ENCODE results near the gene NCOA1. TPM values are rescaled to one million over a fixed set of nuclear protein-coding genes. Genes with fewer than 3 reads are reported as not detected.

Gene NCOA1
- total and polyA plus RNA-seq, 10 of the 15 experiments (the other 5 are each of a cell fraction or from before 2014, with no cell fraction given), result 1.8 to 35.6 (median 6.1) TPM

DNA sequence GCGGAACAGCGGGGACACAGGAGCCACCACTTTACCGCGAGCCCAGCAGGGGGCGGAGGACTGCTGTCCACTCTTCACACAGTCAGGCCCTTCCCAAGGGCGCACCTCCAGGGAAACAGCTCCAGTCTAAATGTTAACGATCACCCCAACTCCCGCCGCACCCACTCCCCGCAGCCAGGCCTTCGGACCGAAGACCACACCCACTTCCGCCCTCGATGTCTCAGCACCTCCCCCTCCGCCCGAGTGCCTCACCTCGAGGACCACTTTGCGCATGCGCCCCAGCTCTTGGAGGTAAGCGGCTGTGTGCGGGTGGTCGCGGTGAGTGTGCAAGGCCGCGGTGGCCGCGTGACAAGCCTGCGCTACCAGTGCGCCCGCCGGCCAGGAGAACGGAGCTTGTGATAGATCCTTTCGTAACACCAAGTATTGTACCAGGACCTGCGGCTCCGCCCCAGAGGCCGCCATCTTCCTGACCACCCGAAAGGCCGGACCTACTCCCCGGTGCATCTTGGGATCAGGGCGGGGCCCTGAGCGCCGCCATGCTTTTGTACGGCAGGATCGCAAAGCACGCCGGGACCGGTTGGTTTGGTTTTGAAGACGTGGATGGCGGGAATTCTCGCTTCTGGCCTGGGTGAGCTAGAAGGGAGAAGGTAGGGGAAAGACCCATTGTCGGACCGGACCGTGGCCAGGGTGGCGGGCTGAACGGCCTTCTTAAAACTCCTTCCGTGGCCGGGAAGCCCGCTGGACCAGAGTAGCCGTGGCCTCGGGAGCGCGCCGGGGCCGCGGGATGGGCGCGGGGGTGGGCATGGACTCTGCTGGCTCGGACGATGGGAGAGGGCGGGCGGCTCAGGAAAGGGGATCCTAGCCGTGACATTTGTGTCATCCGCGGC lies 302.1 kb downstream of the NCOA1 start, which contains the start of the genes CENPO and PTRHD1 (continued):
- TF ChIP-seq HSF1 (IDR thresholded peaks at IDR 0.05; ENCODE audit: low read depth, low read length) (no peak), TCF3 (IDR thresholded peaks at IDR 0.05; ENCODE audit: borderline replicate concordance, insufficient read depth, low read depth, low read length) (0 out of 2 replicates have a peak, but pooled peaks have one; percentile 40), SUZ12 (IDR thresholded peaks at IDR 0.05; ENCODE audit: unreplicated experiment) (no peak), BCLAF1 (IDR thresholded peaks at IDR 0.05) (no peak), STAT1 (conservative IDR thresholded peaks at IDR 0.05) (0 out of 2 replicates have a peak, but pooled peaks have one; percentile 43), RB1 (IDR thresholded peaks at IDR 0.05; ENCODE audit: borderline replicate concordance) (peak; percentile 71; the same call in 1 of the 2 replicates), TAF1 (IDR thresholded peaks at IDR 0.05; ENCODE audit: borderline replicate concordance, low read depth, low read length) (peak; percentile 88), IRF5 (IDR thresholded peaks at IDR 0.05; ENCODE audit: borderline replicate concordance) (no peak), SMAD5 (IDR thresholded peaks at IDR 0.05; ENCODE audit: low read depth) (peak; percentile 41; the same call in 1 of the 2 replicates), LARP7 (IDR thresholded peaks at IDR 0.05) (peak; percentile 47), SIX5 (IDR thresholded peaks at IDR 0.05; ENCODE audit: low read depth, low read length, severe bottlenecking) (peak; percentile 78), MYB (IDR thresholded peaks at IDR 0.05; ENCODE audit: borderline replicate concordance, low read depth, low read length) (0 out of 2 replicates have a peak, but pooled peaks have one; percentile 15)
- TF ChIP-seq, protein P1, sequence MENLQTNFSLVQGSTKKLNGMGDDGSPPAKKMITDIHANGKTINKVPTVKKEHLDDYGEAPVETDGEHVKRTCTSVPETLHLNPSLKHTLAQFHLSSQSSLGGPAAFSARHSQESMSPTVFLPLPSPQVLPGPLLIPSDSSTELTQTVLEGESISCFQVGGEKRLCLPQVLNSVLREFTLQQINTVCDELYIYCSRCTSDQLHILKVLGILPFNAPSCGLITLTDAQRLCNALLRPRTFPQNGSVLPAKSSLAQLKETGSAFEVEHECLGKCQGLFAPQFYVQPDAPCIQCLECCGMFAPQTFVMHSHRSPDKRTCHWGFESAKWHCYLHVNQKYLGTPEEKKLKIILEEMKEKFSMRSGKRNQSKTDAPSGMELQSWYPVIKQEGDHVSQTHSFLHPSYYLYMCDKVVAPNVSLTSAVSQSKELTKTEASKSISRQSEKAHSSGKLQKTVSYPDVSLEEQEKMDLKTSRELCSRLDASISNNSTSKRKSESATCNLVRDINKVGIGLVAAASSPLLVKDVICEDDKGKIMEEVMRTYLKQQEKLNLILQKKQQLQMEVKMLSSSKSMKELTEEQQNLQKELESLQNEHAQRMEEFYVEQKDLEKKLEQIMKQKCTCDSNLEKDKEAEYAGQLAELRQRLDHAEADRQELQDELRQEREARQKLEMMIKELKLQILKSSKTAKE (IDR thresholded peaks at IDR 0.05; ENCODE audit: low read depth, poor library complexity, severe bottlenecking), result no peak
- TF ChIP-seq, protein P2, sequence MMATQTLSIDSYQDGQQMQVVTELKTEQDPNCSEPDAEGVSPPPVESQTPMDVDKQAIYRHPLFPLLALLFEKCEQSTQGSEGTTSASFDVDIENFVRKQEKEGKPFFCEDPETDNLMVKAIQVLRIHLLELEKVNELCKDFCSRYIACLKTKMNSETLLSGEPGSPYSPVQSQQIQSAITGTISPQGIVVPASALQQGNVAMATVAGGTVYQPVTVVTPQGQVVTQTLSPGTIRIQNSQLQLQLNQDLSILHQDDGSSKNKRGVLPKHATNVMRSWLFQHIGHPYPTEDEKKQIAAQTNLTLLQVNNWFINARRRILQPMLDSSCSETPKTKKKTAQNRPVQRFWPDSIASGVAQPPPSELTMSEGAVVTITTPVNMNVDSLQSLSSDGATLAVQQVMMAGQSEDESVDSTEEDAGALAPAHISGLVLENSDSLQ (IDR thresholded peaks at IDR 0.05), result no peak; the same call in 1 of the 2 replicates

Measured in GM12878 (cell line).